C4-2B (cell line): Measurements from ENCODE around the gene PRODH.
"Not testable (repeated sequence)": the region's sequence is repeated elsewhere in the genome, so short reads cannot be mapped to it uniquely, and the experiment has no call there.

Experiments used
- H3K27ac ChIP-seq: fragments of 450-650 bp; 2 replicates; pipeline ENCODE4 v1.5.1; 2017
- CTCF ChIP-seq: fragments of 450-650 bp; conservative IDR thresholded peaks from 2 replicates; pipeline ENCODE4 v1.5.1; 2017; ENCODE audit warnings: mild to moderate bottlenecking
- ZFX ChIP-seq: fragments of 450-650 bp; IDR thresholded peaks from 2 replicates; pipeline ENCODE4 v1.6.1; 2017

The PRODH gene

GRCh38 chr22:18977824-18978425 is 41.8 kb upstream of the PRODH start:
- TF ChIP-seq ZFX (no peak), CTCF (no peak)
- no peak overlapping the region for H3K27ac ChIP-seq

GRCh38 chr22:18976197-18976751 is 40.2 kb upstream of the PRODH start:
- TF ChIP-seq CTCF (no peak), ZFX (no peak)
- no peak overlapping the region for H3K27ac ChIP-seq

GRCh38 chr22:18975434-18976196 is 39.5 kb upstream of the PRODH start:
- no peak overlapping the region for H3K27ac ChIP-seq
- TF ChIP-seq CTCF (no peak), ZFX (no peak)

DNA sequence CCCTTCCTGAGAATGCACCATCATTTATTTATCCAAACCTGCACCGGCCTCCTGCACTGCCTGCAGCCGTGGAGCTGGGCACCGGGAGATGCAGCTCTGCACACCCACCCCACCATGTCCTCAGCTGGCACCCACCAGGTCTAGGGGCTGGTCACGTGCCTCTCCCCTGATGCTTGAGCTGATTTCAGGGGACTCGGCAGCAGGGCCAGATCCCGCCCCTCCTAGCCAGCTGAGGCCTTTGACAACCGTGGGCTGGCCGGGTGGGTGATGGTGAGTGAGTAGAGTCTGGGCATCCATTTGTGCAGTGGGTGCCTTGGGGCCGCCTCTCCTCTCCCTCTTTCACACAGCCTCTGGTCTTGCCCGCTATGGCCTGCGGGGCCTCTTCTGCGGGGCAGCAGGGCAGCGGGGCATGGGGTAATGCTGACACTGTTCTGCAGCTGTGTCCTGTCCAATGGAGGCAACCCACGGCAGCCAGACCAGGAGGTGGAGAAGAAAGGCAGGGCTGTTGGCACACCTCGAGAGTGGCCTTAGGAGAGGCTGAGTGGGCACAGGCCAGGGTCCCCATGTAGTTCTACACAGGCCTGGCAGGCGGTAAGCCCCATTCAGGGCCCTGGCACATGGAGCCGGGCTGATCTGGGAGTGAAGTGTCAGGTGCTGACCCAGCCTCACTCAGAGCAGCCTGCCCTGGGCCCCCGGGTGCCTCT is 38.5 kb upstream of the PRODH start:
- no peak overlapping the region for H3K27ac ChIP-seq
- TF ChIP-seq ZFX (no peak), CTCF (no peak)

GRCh38 chr22:18973264-18974031 is 37.4 kb upstream of the PRODH start:
- no peak overlapping the region for H3K27ac ChIP-seq
- TF ChIP-seq ZFX, result no peak
- no peak for TF ChIP-seq CTCF

DNA sequence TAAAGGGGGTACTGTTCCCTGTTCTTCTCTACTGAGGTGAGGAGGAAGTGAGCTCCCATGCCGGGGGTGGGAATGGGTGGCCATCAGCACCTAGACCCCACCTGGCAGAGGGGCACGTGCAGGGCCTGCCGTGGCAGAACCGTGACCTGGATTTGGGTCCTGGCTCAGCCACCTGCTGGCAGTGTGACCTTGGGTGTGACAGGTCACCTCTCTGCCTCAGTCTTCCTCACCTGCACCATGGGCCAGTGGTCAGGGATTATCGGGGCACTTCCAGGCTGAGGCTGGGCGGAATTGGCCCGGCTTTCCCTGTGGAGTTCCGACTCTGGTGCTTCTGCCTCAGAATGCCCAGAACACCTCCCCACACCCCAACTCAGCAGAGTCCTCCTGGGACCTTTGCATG is 36.5 kb upstream of the PRODH start:
- not testable (repeated sequence) for H3K27ac ChIP-seq

- not testable (repeated sequence) for H3K27ac ChIP-seq
Measured at GRCh38 chr22:18972029-18972428, 35.9 kb upstream of the PRODH start.

DNA sequence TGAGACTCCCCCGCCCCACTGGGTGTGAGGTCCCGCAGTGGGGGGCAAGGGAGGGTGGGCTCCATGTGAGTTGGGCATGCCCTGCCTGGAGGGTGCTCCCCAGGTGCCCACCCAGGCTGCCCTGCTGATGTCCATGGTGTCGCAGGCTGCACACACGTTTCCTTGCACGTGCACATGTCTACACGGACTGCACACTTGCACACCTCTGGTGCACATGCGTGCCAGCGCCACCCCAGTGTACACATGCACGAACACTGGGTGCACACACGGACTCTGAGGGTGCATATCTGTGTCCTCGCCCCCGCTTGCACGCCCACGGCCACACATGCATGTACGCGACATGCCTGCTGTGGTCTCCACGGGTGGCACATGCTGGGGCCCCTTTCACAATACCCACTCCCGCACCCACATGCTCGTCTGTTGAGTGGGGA is 35.2 kb upstream of the PRODH start:
- TF ChIP-seq CTCF, result no peak
- TF ChIP-seq ZFX, result no peak
- H3K27ac ChIP-seq, result no peak overlapping the region
